Osteocyte (in vitro differentiated cells): ENCODE measurements around the gene GPR18. TPM values are rescaled to one million over a fixed set of nuclear protein-coding genes. Genes with fewer than 3 reads are reported as not detected.

ENCODE experiments used
- DNase-seq: peaks from one replicate; pipeline ENCODE4 v3.0.0; 2021; ENCODE audit warnings: mixed read lengths; ENCODE audit not compliant: unreplicated experiment; ENCODE audit errors: extremely low spot score
- H3K27ac Mint-ChIP-seq: one replicate; pipeline ENCODE4 v1.8.0; 2021; ENCODE audit warnings: mild to moderate bottlenecking, mixed read lengths; ENCODE audit not compliant: unreplicated experiment
- H3K27me3 Mint-ChIP-seq: one replicate; pipeline ENCODE4 v1.8.0; 2021; ENCODE audit warnings: mixed read lengths; ENCODE audit not compliant: unreplicated experiment
- H3K36me3 Mint-ChIP-seq: one replicate; pipeline ENCODE4 v1.8.0; 2021; ENCODE audit warnings: mixed read lengths; ENCODE audit not compliant: unreplicated experiment
- H3K4me1 Mint-ChIP-seq: one replicate; pipeline ENCODE4 v1.8.0; 2021; ENCODE audit warnings: mixed read lengths; ENCODE audit not compliant: unreplicated experiment
- H3K4me3 Mint-ChIP-seq: one replicate; pipeline ENCODE4 v1.8.0; 2021; ENCODE audit warnings: mild to moderate bottlenecking, moderate library complexity, mixed read lengths; ENCODE audit not compliant: unreplicated experiment
- H3K9me3 Mint-ChIP-seq: one replicate; pipeline ENCODE4 v1.8.0; 2021; ENCODE audit warnings: mixed read lengths; ENCODE audit not compliant: unreplicated experiment
- CTCF ChIP-seq: fragments of 200-600 bp; sonication (generic); IDR thresholded peaks from 2 replicates; pipeline ENCODE4 v1.5.0; 2021; ENCODE audit warnings: antibody characterized with exemption, mild to moderate bottlenecking, moderate library complexity
- total RNA-seq: library from RNA; stranded (reverse); gene quantifications from 2 replicates; pipeline ENCODE4 v1.2.1, GENCODE V29; 2021

Gene GPR18
- total RNA-seq, 1 donor from 2014 or later, result not detected

GRCh38 chr13:99285432-99286182, 27.4 kb upstream of the GPR18 start:
- Mint-ChIP-seq H3K36me3 (peaks cover 4% of the 10 kb centered on the region), H3K4me1 (peaks cover 47% of the 10 kb centered on the region), H3K9me3 (no peaks in the 10 kb centered on the region), H3K27me3 (no peaks in the 10 kb centered on the region), H3K27ac (no peak overlapping the region), H3K4me3 (no peak overlapping the region)
- no peak for DNase-seq
- TF ChIP-seq CTCF, result no peak

GRCh38 chr13:99282264-99283231, 24.4 kb upstream of the GPR18 start:
- Mint-ChIP-seq H3K9me3 (no peaks in the 10 kb centered on the region), H3K27ac (peak overlapping the region; percentile 55), H3K4me3 (no peak overlapping the region), H3K4me1 (peaks cover 32% of the 10 kb centered on the region), H3K27me3 (no peaks in the 10 kb centered on the region), H3K36me3 (peaks cover 4% of the 10 kb centered on the region)
- TF ChIP-seq CTCF, result no peak
- no peak for DNase-seq

GRCh38 chr13:99281811-99282263, 23.7 kb upstream of the GPR18 start:
- no peak for DNase-seq
- H3K36me3 Mint-ChIP-seq, result no peaks in the 10 kb centered on the region
- no peaks in the 10 kb centered on the region for H3K9me3 Mint-ChIP-seq
- H3K4me1 Mint-ChIP-seq, result peaks cover 28% of the 10 kb centered on the region
- H3K27ac Mint-ChIP-seq, result peak overlapping the region; percentile 55
- TF ChIP-seq CTCF, result no peak
- no peaks in the 10 kb centered on the region for H3K27me3 Mint-ChIP-seq
- H3K4me3 Mint-ChIP-seq, result no peak overlapping the region

GRCh38 chr13:99280166-99280565, 22.0 kb upstream of the GPR18 start:
- Mint-ChIP-seq H3K27me3 (no peaks in the 10 kb centered on the region), H3K36me3 (no peaks in the 10 kb centered on the region), H3K27ac (no peak overlapping the region), H3K9me3 (no peaks in the 10 kb centered on the region), H3K4me3 (no peak overlapping the region), H3K4me1 (peaks cover 28% of the 10 kb centered on the region)
- DNase-seq, result no peak
- TF ChIP-seq CTCF, result no peak

- no peak overlapping the region for H3K27ac Mint-ChIP-seq
- no peaks in the 10 kb centered on the region for H3K27me3 Mint-ChIP-seq
- no peaks in the 10 kb centered on the region for H3K36me3 Mint-ChIP-seq
- H3K4me1 Mint-ChIP-seq, result peaks cover 26% of the 10 kb centered on the region
- no peak for TF ChIP-seq CTCF
- H3K9me3 Mint-ChIP-seq, result no peaks in the 10 kb centered on the region
- H3K4me3 Mint-ChIP-seq, result no peak overlapping the region
- DNase-seq, result no peak
Measured at GRCh38 chr13:99279637-99280036, 21.5 kb upstream of the GPR18 start.
